Immature natural killer cell (primary cell): ENCODE data around the gene ZNF516. TPM values are rescaled to one million over a fixed set of nuclear protein-coding genes. Genes with fewer than 3 reads are reported as not detected.

ENCODE experiments used
- DNase-seq, 3 donors: peaks; one replicate each; pipeline ENCODE4 v3.0.0; 2022; ENCODE audit warnings: mixed read lengths in 1 of 3
- H3K27ac Mint-ChIP-seq, 6 donors: one replicate each; pipeline ENCODE4 v1.8.0; 2020; ENCODE audit warnings: mixed read lengths in 6 of 6, mild to moderate bottlenecking in 5 of 6, inconsistent platforms in 4 of 6, moderate library complexity in 3 of 6
- H3K27me3 Mint-ChIP-seq, 3 donors: one replicate each; pipeline ENCODE4 v1.8.0; 2020 to 2021; ENCODE audit warnings: low read depth in 3 of 3, mild to moderate bottlenecking in 3 of 3, mixed read lengths in 3 of 3, moderate library complexity in 3 of 3, inconsistent platforms in 1 of 3
- H3K36me3 Mint-ChIP-seq, 3 donors: one replicate each; pipeline ENCODE4 v1.8.0; 2020; ENCODE audit warnings: mixed read lengths in 3 of 3, inconsistent platforms in 2 of 3, mild to moderate bottlenecking in 2 of 3
- H3K4me1 Mint-ChIP-seq, 2 donors: one replicate each; pipeline ENCODE4 v1.8.0; 2020; ENCODE audit warnings: inconsistent platforms in 2 of 2, mild to moderate bottlenecking in 2 of 2, mixed read lengths in 2 of 2, moderate library complexity in 1 of 2
- H3K4me3 Mint-ChIP-seq, 5 donors: one replicate each; pipeline ENCODE4 v1.8.0; 2020; ENCODE audit warnings: mild to moderate bottlenecking in 5 of 5, mixed read lengths in 5 of 5, inconsistent platforms in 3 of 5, moderate library complexity in 3 of 5
- H3K9me3 Mint-ChIP-seq, 6 donors: one replicate each; pipeline ENCODE4 v1.8.0; 2020; ENCODE audit warnings: mild to moderate bottlenecking in 6 of 6, mixed read lengths in 6 of 6, inconsistent platforms in 4 of 6, moderate library complexity in 3 of 6
- polyA plus RNA-seq, 3 donors: library from polyadenylated mRNA; unstranded; fragments of 300-500 nt; fragmentation: Illumina TruSeq; gene quantifications; one replicate each; pipeline ENCODE4 v1.2.3, GENCODE V29; 2021

The ZNF516 gene
- polyA plus RNA-seq, 3 donors from 2014 or later: 1.2 to 6.1 (median 2.0) TPM

DNA sequence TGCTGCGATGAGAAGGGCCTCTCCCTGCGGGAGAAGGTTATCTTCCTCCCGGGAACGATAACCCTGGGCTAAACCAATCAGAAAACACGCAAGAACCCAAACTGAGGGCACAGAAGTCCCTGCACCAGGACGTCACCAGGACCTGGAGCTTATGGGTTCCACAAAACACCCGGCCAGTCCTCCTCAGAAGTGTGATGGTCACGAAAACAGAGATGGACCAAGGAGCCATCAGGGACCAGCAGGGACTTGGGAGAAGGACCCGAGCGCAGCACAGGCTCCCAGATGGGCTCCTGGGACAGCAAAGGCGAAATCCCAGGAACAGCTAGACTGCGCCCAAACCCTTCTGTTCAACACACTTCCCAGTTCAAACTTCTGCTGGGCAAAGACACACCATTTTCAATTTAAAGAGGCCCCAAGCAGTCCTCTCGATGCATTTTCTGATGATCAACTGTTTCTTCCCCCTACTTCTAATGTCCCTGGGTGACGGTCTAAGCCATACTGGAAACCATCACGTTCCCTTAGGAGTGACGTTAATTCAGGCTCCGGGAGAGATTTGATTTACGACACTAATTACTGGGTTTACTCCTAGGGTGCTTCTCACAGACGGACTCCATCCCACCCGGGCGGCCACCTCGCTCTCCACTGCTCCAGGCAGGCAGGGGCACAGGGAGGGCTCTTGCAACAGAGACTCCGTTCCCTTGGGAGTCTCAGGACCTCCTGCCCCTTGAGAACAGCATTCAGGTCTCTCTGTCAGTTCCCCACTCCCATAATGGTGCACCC is 29.2 kb downstream of the ZNF516 start:
- Mint-ChIP-seq H3K27me3 (peaks cover 0 to 4% (median 1%) of the 10 kb centered on the region in 3 donors), H3K36me3 (peaks cover 0 to 6% (median 0%) of the 10 kb centered on the region in 3 donors), H3K4me3 (peak overlapping the region in 2 of 5 donors; percentile 33 to 51), H3K9me3 (no peaks in the 10 kb centered on the region), H3K4me1 (peaks cover 34 to 60% of the 10 kb centered on the region in 2 donors), H3K27ac (peak overlapping the region; percentile 42 to 90 (median 78))
- no peak for DNase-seq

DNA sequence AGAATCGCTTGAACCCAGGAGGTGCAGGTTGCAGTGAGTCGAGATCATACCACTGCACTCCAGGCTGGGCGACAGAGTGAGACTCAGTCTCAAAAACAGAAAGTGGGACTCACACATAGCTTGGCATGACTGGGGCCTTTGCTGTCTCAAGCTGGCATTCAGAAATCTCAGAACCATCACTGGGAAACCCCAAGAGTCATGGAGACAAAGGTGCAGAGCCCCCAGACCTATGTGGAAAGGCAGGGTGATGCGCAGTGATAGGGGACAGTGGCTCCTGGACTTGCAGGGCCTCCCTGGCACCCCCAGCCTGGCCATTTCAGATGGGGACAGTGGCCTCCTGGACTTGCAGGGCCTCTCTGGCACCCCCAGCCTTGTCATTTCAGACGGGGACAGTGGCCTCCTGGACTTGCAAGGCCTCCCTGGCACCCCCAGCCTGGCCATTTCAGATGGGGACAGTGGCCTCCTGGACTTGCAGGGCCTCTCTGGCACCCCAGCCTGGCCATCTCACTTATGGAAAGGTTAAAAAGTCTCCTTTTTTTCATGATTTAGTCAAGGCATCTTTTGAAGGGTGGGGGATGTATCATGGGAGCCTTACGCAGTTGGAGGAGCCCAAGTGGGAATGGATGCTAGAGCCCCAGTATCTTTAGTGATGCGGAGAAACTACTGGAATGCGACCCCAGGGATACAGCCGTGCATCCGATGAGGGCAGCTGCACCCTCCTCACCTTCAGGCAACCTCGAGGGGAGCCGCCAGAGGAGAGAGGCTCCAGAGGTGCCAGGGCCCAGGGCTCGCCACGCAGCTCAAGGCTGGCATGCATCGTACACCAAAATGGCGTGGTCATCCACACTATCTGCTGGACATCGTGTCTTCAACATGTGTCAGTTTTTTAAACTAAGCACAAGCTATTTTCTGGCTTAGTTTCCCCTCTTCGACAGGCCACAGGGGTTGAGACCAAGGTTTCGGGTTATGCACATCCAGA is 30.5 kb downstream of the ZNF516 start:
- Mint-ChIP-seq H3K9me3 (no peaks in the 10 kb centered on the region), H3K4me1 (peaks cover 36 to 50% of the 10 kb centered on the region in 2 donors), H3K36me3 (peaks cover 0 to 6% (median 0%) of the 10 kb centered on the region in 3 donors), H3K4me3 (no peak overlapping the region), H3K27ac (peak overlapping the region in 3 of 6 donors; percentile 34 to 83 (median 52)), H3K27me3 (peaks cover 0 to 1% (median 0%) of the 10 kb centered on the region in 3 donors)
- DNase-seq: no peak

DNA sequence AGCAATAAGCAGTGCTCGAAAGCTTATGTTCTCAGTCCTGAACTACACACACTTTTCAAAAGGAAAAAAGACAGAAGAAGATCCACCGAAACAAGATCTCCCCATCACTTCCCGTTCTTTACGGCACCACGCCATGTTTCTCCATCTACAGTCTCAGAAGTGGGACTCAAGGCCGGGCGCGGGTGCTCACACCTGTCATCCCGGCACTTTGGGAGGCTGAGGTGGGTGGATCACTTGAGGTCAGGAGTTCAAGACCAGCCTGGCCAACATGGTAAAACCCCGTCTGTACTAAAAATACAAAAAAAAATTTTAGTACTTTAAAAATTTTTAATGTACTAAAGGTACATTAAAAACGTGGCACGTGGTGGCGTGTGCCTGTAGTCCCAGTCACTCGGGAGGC is 31.2 kb downstream of the ZNF516 start:
- no peak overlapping the region for H3K4me3 Mint-ChIP-seq
- H3K27ac Mint-ChIP-seq: peak overlapping the region in 3 of 6 donors; percentile 52 to 71 (median 65)
- no peaks in the 10 kb centered on the region for H3K9me3 Mint-ChIP-seq
- H3K36me3 Mint-ChIP-seq: peaks cover 0 to 6% (median 0%) of the 10 kb centered on the region in 3 donors
- H3K4me1 Mint-ChIP-seq: peaks cover 34 to 43% of the 10 kb centered on the region in 2 donors
- no peak for DNase-seq
- peaks cover 0 to 1% (median 0%) of the 10 kb centered on the region in 3 donors for H3K27me3 Mint-ChIP-seq

DNA sequence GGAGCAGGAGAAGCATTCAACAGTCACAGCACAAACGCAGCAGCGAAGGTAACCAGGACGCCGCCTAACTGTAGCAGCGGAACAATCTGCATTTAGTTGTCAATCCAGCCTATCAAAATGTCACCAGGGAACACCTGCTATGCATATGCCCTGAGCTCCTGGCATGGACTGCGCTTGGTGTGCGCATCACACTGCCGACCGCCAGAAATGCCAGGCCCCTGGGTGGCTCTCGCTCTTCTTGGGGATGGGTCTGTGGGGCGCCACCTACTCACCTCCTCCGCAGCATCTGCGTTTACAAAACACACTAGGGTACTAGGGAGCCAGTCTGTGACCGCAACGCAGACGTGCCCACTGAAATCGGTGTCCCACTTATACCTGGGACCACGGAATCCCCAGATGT is 31.7 kb downstream of the ZNF516 start:
- Mint-ChIP-seq H3K27ac (peak overlapping the region in 3 of 6 donors; percentile 52 to 71 (median 65)), H3K36me3 (peaks cover 0 to 11% (median 0%) of the 10 kb centered on the region in 3 donors), H3K4me3 (no peak overlapping the region), H3K9me3 (no peaks in the 10 kb centered on the region), H3K27me3 (peaks cover 0 to 1% (median 0%) of the 10 kb centered on the region in 3 donors), H3K4me1 (peaks cover 33 to 38% of the 10 kb centered on the region in 2 donors)
- no peak for DNase-seq

DNA sequence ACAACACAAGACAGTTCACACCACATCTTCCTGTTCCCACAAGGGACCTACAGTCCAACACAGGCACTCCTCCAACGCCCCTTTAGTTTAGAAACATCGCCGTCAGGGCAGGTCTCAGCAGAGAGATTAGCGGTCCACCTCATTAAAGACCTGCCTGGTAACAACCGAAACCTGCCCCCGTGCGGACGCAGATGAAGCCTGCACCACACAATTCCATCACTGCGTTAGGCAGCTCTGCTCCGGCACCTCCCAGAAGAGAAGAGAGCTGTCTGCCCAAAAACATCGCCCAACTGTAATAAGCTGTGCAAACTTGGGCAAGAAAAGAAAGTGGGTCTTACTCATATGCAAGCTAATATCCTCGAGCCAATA is 32.7 kb downstream of the ZNF516 start:
- no peak overlapping the region for H3K4me3 Mint-ChIP-seq
- H3K4me1 Mint-ChIP-seq: peaks cover 29 to 35% of the 10 kb centered on the region in 2 donors
- peaks cover 0 to under 1% (median 0%) of the 10 kb centered on the region in 3 donors for H3K27me3 Mint-ChIP-seq
- no peak for DNase-seq
- H3K36me3 Mint-ChIP-seq: peaks cover 0 to 11% (median 0%) of the 10 kb centered on the region in 3 donors
- no peaks in the 10 kb centered on the region for H3K9me3 Mint-ChIP-seq
- peak overlapping the region in 1 of 6 donors; percentile 30 for H3K27ac Mint-ChIP-seq

DNA sequence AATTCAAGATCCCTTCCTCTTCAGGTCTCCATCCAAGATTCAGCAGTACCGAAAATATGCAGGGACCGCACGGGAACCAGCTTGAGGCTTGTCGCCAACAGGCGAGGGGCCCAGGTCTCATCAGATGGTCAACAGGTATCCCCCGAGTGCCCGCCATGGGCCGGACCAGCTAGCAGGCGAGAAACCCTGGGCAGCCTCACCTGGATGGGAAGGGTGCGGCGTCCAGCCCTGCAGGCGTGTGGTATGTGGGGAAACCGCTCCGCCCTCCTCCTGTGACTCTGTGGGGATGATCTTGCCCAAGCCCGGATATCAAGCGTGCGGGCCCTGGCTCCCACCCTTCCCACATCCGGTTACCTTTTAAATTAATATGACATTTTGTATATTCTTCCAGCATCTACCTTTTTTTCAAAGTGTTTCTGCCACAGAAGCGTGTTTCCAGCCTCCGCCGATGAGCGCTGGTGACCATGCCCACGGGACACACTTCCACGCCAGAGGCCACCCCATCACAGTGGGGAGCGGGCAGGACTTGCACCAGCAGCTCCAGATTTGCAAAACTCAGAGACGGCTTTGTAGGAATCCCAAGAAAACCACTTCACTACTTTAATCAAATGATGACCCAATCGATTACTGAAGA is 33.2 kb downstream of the ZNF516 start:
- H3K27me3 Mint-ChIP-seq: no peaks in the 10 kb centered on the region
- DNase-seq: no peak
- H3K27ac Mint-ChIP-seq: peak overlapping the region in 1 of 6 donors; percentile 7
- no peak overlapping the region for H3K4me3 Mint-ChIP-seq
- H3K9me3 Mint-ChIP-seq: no peaks in the 10 kb centered on the region
- H3K4me1 Mint-ChIP-seq: peaks cover 30 to 37% of the 10 kb centered on the region in 2 donors
- H3K36me3 Mint-ChIP-seq: peaks cover 0 to 11% (median 0%) of the 10 kb centered on the region in 3 donors

DNA sequence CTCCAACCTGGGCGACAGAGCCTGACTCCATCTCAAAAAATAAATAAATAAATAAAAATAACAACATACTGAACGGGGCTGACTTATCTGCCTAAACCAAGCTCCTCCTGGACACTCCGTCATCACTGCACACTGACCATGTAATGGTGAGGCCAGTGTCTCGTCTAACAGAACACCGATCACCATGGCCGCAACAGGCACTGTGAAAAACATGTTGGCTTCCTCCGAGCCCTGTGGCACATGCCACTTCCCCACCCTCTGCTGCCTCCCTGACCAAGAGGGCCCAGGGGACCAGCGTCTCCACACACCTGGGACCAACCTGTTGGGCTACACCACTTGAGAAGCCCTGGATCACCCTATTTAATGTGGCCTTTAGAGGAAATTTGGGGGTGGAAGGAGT is 33.9 kb downstream of the ZNF516 start:
- no peak for DNase-seq
- no peak overlapping the region for H3K27ac Mint-ChIP-seq
- H3K36me3 Mint-ChIP-seq: peaks cover 0 to 11% (median 0%) of the 10 kb centered on the region in 3 donors

DNA sequence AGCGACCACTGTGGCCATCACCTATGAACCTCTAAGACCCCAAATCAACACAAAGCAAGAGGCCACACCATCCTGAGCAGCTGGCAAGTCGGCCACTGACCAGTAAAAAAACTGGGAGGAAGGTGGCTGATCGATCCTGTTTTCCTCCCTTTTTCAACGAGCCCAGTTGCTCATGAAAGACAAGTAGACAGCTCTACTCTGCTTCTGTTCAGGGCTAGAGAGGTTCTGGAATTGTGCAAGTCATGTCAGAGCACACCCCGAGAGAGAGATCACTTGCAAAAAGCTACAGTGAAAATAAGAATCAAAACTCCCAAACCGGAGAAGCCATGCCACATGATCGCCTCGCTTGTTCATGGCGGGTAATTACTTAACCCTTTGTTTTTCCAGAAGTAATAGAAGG is 34.6 kb downstream of the ZNF516 start:
- Mint-ChIP-seq H3K9me3 (no peaks in the 10 kb centered on the region), H3K4me1 (peaks cover 25% of the 10 kb centered on the region in 2 donors), H3K27me3 (no peaks in the 10 kb centered on the region), H3K27ac (peak overlapping the region in 1 of 6 donors; percentile 32), H3K36me3 (peaks cover 0 to 11% (median 0%) of the 10 kb centered on the region in 3 donors), H3K4me3 (no peak overlapping the region)
- DNase-seq: no peak

More for the DNA sequence above, 33.9 kb downstream of the ZNF516 start:
- Mint-ChIP-seq H3K4me3 (no peak overlapping the region), H3K27me3 (no peaks in the 10 kb centered on the region), H3K9me3 (no peaks in the 10 kb centered on the region), H3K4me1 (peaks cover 26 to 31% of the 10 kb centered on the region in 2 donors)

DNA sequence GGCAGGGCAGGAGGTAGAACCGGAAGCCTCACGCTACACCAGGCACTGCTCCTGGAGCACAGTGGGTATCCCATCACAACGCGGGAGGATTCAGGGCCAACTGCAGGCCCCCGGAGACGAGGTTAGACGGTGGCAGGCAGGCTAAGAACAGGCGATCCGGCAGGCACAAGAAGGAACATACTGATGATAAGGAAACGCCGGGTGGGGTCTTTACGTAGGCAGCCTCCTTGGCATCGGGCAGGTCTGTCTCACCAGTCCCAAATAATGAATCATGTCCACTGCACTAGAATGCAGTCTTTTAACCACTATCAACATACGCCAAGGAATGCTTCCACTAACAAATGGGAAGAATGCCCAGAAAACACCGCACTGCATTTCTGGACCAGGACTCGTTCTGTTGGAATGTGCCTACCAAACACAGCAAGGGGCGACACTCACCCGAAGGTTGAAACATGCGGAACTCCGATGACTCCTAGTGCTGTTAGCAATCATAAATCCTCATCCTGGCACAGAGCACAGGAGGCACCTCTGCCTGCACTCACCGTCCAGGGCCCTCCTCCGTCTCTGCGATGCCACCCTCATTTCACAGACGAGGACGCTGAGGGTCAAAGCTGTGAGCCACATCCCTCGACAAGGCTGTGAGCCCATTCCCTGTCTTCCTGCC is 35.2 kb downstream of the ZNF516 start:
- Mint-ChIP-seq H3K36me3 (peaks cover 0 to 11% (median 0%) of the 10 kb centered on the region in 3 donors), H3K27me3 (no peaks in the 10 kb centered on the region), H3K27ac (no peak overlapping the region), H3K4me1 (peaks cover 20 to 23% of the 10 kb centered on the region in 2 donors), H3K9me3 (no peaks in the 10 kb centered on the region), H3K4me3 (no peak overlapping the region)
- DNase-seq: no peak

DNA sequence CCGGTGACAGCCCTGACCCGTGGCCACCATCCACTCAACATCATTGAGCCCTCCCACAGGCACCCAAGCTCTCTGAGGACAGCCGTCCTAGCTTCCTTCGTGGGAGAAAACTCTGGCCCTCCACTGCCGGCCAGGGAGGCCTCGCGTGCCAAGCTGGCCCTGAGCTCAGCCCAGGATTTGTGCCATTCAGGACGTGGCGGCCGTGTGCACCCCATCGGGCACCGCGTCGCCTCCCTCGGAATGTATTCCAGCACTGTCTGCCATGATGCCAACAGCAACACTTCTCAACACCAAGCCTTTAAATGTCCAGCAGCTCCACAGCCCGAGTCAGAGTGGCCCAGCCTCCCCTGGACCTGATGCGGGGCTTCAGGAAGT is 35.7 kb downstream of the ZNF516 start:
- no peak overlapping the region for H3K4me3 Mint-ChIP-seq

DNA sequence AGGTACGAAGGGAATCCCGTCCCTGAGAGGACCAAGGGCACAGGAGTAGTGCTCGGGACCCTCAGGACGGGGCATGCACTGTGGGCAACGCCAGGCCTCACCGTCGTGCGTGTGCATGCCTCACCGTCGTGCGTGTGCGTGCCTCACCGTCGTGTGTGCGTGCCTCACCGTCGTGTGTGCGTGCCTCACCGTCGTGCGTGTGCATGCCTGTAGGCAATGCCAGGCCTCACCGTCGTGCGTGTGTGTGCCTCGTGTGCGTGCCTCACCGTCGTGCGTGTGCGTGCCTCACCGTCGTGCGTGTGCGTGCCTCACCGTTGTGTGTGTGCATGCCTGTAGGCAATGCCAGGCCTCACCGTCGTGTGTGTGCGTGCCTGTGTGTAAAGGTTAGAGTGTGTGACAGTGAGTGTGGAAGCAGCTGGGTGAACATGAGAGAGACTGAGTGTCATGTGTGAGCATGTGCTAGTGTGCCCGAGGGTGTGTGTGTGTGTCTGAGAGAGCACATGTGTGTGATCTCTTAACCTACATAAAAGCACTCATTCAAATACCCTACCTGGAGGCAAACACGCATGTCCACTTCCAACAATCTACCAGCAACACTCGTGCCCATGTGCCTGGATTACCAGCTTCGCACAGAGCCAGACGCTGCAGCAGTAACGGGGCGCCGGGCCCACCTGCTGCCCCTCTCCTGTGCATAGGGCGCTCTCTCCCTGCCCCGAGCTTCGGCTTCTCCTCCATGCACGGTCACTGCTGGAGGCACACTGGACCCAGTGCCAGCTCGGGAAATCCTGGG is 36.3 kb downstream of the ZNF516 start:
- Mint-ChIP-seq H3K27me3 (no peaks in the 10 kb centered on the region), H3K4me3 (no peak overlapping the region), H3K4me1 (peaks cover 16 to 26% of the 10 kb centered on the region in 2 donors), H3K27ac (peak overlapping the region in 1 of 6 donors; percentile 60), H3K36me3 (peaks cover 0 to 11% (median 0%) of the 10 kb centered on the region in 3 donors), H3K9me3 (no peaks in the 10 kb centered on the region)
- DNase-seq: no peak

More for the DNA sequence above, 35.7 kb downstream of the ZNF516 start:
- H3K27ac Mint-ChIP-seq: no peak overlapping the region
- H3K27me3 Mint-ChIP-seq: no peaks in the 10 kb centered on the region
- H3K9me3 Mint-ChIP-seq: no peaks in the 10 kb centered on the region
- peaks cover 20 to 23% of the 10 kb centered on the region in 2 donors for H3K4me1 Mint-ChIP-seq
- H3K36me3 Mint-ChIP-seq: peaks cover 0 to 11% (median 0%) of the 10 kb centered on the region in 3 donors
- DNase-seq: no peak

DNA sequence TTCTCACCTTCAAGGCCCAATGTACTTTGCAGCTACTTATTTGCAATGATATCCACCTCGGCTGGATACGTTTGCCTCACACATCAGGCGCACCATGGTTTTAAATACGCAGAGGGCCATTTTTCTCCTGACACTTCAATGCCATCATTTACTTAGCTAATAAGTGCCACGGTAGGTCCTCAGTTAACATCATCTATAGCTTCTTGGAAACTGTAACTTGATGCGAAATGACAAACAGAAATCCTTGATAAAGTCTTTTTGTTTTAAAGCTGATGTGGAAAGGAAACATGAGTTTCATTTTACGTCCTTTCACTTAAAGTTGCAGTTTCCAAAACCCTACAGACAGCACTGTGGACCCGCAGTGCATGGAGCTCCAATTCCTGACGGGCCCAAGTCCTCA is 37.1 kb downstream of the ZNF516 start:
- Mint-ChIP-seq H3K36me3 (peaks cover 0 to 11% (median 0%) of the 10 kb centered on the region in 3 donors), H3K9me3 (no peaks in the 10 kb centered on the region), H3K4me3 (no peak overlapping the region), H3K27ac (no peak overlapping the region), H3K27me3 (no peaks in the 10 kb centered on the region), H3K4me1 (peaks cover 18 to 29% of the 10 kb centered on the region in 2 donors)
- DNase-seq: no peak
